IPS-15b (cell line): ENCODE measurements around the gene SLC38A4.

Experiments
- H3K27me3 ChIP-seq: one replicate; pipeline ENCODE4 v1.6.1; 2013; ENCODE audit warnings: low read length; ENCODE audit not compliant: control insufficient read depth, insufficient read depth
- H3K36me3 ChIP-seq: one replicate; pipeline ENCODE4 v1.6.1; 2013; ENCODE audit warnings: low read length; ENCODE audit not compliant: control insufficient read depth, insufficient read depth
- H3K4me1 ChIP-seq: one replicate; pipeline ENCODE4 v1.6.1; 2013; ENCODE audit warnings: mild to moderate bottlenecking, low read length; ENCODE audit not compliant: control insufficient read depth, insufficient read depth
- H3K4me3 ChIP-seq: one replicate; pipeline ENCODE4 v1.5.1; 2013; ENCODE audit warnings: low read depth, low read length
- H3K9ac ChIP-seq: one replicate; pipeline ENCODE4 v1.6.1; 2013; ENCODE audit warnings: low read depth, mild to moderate bottlenecking, low read length
- H3K9me3 ChIP-seq: one replicate; pipeline ENCODE4 v1.6.1; 2013; ENCODE audit warnings: mild to moderate bottlenecking, low read length; ENCODE audit not compliant: control insufficient read depth, insufficient read depth

SLC38A4 gene

GRCh38 chr12:46788072-46788887 lies 37.5 kb downstream of the SLC38A4 start:
- no peaks in the 10 kb centered on the region for H3K27me3 ChIP-seq
- no peak overlapping the region for H3K9ac ChIP-seq
- H3K36me3 ChIP-seq, result no peaks in the 10 kb centered on the region
- no peaks in the 10 kb centered on the region for H3K9me3 ChIP-seq
- H3K4me1 ChIP-seq, result no peaks in the 10 kb centered on the region
- H3K4me3 ChIP-seq, result no peak overlapping the region

DNA sequence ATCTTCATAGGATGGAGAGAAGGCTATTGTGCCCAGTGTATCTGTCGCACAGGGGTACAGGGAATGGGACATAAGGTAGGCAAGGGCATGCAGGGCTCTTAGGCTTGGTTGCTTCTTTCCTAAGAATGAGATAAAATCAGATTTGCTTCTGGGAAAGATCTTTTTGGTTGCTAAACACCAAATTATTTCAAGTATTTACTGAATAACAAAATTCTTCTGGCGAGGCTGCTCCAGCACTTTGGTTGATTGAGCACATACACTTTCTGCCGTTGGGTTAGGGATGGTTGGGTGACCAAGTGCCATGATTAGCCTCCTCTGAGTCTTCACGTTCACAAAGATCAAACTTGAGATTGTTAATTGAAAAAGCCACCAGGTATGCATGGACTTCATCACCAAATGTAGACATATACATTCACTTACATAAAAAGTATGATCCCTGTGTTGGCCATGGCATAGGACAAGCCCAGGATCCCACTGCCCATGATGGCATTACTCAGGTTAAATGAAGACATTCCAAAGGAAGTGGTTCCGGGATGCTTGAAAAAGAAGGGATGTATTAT lies 38.2 kb downstream of the SLC38A4 start:
- Histone ChIP-seq H3K4me3 (no peak overlapping the region), H3K4me1 (no peaks in the 10 kb centered on the region), H3K9ac (no peak overlapping the region), H3K27me3 (no peaks in the 10 kb centered on the region), H3K9me3 (no peaks in the 10 kb centered on the region), H3K36me3 (no peaks in the 10 kb centered on the region)

GRCh38 chr12:46786774-46787173 lies 39.0 kb downstream of the SLC38A4 start:
- Histone ChIP-seq H3K4me1 (no peaks in the 10 kb centered on the region), H3K4me3 (no peak overlapping the region), H3K27me3 (no peaks in the 10 kb centered on the region), H3K9ac (no peak overlapping the region), H3K9me3 (no peaks in the 10 kb centered on the region), H3K36me3 (no peaks in the 10 kb centered on the region)

- no peaks in the 10 kb centered on the region for H3K4me1 ChIP-seq
- no peaks in the 10 kb centered on the region for H3K27me3 ChIP-seq
- H3K9me3 ChIP-seq, result no peaks in the 10 kb centered on the region
- H3K36me3 ChIP-seq, result no peaks in the 10 kb centered on the region
- no peak overlapping the region for H3K4me3 ChIP-seq
- no peak overlapping the region for H3K9ac ChIP-seq
Observed at GRCh38 chr12:46785382-46785781, 40.4 kb downstream of the SLC38A4 start.

GRCh38 chr12:46783871-46784270 lies 41.9 kb downstream of the SLC38A4 start:
- H3K36me3 ChIP-seq, result no peaks in the 10 kb centered on the region
- H3K4me3 ChIP-seq, result no peak overlapping the region
- no peak overlapping the region for H3K9ac ChIP-seq
- no peaks in the 10 kb centered on the region for H3K9me3 ChIP-seq
- no peaks in the 10 kb centered on the region for H3K4me1 ChIP-seq
- no peaks in the 10 kb centered on the region for H3K27me3 ChIP-seq

- H3K36me3 ChIP-seq, result no peaks in the 10 kb centered on the region
- H3K9me3 ChIP-seq, result no peaks in the 10 kb centered on the region
- no peaks in the 10 kb centered on the region for H3K27me3 ChIP-seq
- H3K4me3 ChIP-seq, result no peak overlapping the region
- H3K9ac ChIP-seq, result no peak overlapping the region
- no peaks in the 10 kb centered on the region for H3K4me1 ChIP-seq
Observed at GRCh38 chr12:46779879-46780278, 45.9 kb downstream of the SLC38A4 start.

GRCh38 chr12:46779063-46779462 lies 46.7 kb downstream of the SLC38A4 start:
- Histone ChIP-seq H3K4me1 (no peaks in the 10 kb centered on the region), H3K36me3 (no peaks in the 10 kb centered on the region), H3K9ac (no peak overlapping the region), H3K27me3 (no peaks in the 10 kb centered on the region), H3K9me3 (no peaks in the 10 kb centered on the region), H3K4me3 (no peak overlapping the region)

GRCh38 chr12:46778415-46778814 lies 47.4 kb downstream of the SLC38A4 start:
- H3K9ac ChIP-seq, result no peak overlapping the region
- no peaks in the 10 kb centered on the region for H3K27me3 ChIP-seq
- no peaks in the 10 kb centered on the region for H3K4me1 ChIP-seq
- no peaks in the 10 kb centered on the region for H3K36me3 ChIP-seq
- no peaks in the 10 kb centered on the region for H3K9me3 ChIP-seq
- no peak overlapping the region for H3K4me3 ChIP-seq

GRCh38 chr12:46777587-46777986 lies 48.2 kb downstream of the SLC38A4 start:
- no peaks in the 10 kb centered on the region for H3K27me3 ChIP-seq
- no peaks in the 10 kb centered on the region for H3K4me1 ChIP-seq
- no peaks in the 10 kb centered on the region for H3K36me3 ChIP-seq
- H3K9me3 ChIP-seq, result no peaks in the 10 kb centered on the region
- H3K9ac ChIP-seq, result no peak overlapping the region
- no peak overlapping the region for H3K4me3 ChIP-seq

DNA sequence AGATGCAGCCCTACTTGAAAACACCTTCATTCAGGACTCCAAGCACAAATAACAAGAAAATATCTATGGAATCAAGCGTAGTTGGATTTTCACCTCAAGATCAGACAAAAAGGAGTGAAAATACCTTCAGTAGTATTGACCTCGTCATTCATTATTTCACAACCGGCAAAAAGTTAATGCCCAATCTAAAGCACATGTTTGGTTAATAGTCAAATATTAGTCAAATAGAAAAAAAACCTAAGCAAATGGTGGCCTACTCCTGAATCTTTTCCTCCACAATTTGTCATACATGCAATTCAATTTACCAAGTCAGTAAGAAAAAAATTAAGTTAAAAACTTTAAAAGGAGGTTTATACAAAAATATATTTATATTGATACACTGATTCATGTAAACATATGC lies 50.0 kb downstream of the SLC38A4 start:
- Histone ChIP-seq H3K9ac (no peak overlapping the region), H3K36me3 (no peaks in the 10 kb centered on the region)

DNA sequence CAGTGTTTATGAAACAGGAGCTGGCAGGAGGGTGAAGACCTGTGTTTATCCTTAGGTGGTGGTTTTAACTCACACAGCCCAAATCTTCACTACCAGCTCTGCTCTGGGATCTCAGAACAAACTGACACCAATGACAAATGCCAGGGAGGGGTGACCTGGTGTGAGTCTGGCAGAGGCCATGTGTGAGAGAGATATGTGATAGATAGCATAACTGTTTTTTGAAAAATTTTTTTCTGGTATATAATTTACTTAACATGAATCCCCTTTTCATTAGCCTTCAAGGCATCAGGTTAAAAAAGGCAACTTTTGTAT lies 51.5 kb downstream of the SLC38A4 start:
- H3K4me1 ChIP-seq, result peaks cover 2% of the 10 kb centered on the region
- no peaks in the 10 kb centered on the region for H3K36me3 ChIP-seq
- no peak overlapping the region for H3K9ac ChIP-seq
- no peaks in the 10 kb centered on the region for H3K27me3 ChIP-seq
- H3K9me3 ChIP-seq, result no peaks in the 10 kb centered on the region
- H3K4me3 ChIP-seq, result no peak overlapping the region

More for the DNA sequence above, 50.0 kb downstream of the SLC38A4 start:
- Histone ChIP-seq H3K4me3 (no peak overlapping the region), H3K4me1 (peaks cover 2% of the 10 kb centered on the region), H3K9me3 (no peaks in the 10 kb centered on the region), H3K27me3 (no peaks in the 10 kb centered on the region)

DNA sequence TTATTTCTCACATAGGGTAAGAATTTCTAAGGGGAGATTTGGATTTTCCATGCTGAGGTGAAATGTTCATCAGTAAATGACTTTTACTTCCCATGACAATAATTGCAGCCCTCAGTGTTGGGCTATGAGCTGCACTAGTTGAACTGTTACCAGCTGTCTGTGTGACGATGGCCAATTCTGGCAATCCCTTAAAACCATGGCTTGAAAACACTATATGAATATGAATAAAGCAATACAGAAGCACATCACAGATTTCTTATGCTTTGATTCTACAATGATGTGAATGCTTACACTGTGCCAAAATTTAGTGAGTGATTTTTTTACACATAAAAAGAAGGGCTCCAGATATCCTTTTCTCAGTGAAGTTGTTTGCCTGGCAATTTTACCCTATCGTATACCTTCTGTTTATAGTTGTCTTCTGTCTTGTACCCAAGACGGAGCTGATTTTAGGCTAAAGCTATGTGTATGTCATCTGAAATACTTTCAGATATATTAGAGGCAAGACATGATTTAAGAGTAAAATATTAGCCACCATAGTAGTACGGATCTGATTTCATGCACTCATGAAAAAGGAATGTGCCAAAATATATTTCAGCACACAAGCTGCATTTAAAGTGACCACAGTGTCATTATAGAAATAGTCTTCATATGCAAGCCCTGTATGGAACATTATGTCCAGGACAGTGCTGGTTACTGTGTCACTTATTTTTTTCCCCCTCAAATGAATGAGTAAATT lies 52.0 kb downstream of the SLC38A4 start:
- no peak overlapping the region for H3K9ac ChIP-seq
- no peaks in the 10 kb centered on the region for H3K36me3 ChIP-seq
- no peak overlapping the region for H3K4me3 ChIP-seq
- no peaks in the 10 kb centered on the region for H3K27me3 ChIP-seq
- no peaks in the 10 kb centered on the region for H3K9me3 ChIP-seq
- H3K4me1 ChIP-seq, result peaks cover 2% of the 10 kb centered on the region
